ENCODE data around the gene SLC16A3. TPM values are rescaled to one million over a fixed set of nuclear protein-coding genes. Genes with fewer than 3 reads are reported as not detected.

Gene SLC16A3
- total RNA-seq, 2 experiments from 2014 or later: 93.4 to 99.0 TPM

DNA sequence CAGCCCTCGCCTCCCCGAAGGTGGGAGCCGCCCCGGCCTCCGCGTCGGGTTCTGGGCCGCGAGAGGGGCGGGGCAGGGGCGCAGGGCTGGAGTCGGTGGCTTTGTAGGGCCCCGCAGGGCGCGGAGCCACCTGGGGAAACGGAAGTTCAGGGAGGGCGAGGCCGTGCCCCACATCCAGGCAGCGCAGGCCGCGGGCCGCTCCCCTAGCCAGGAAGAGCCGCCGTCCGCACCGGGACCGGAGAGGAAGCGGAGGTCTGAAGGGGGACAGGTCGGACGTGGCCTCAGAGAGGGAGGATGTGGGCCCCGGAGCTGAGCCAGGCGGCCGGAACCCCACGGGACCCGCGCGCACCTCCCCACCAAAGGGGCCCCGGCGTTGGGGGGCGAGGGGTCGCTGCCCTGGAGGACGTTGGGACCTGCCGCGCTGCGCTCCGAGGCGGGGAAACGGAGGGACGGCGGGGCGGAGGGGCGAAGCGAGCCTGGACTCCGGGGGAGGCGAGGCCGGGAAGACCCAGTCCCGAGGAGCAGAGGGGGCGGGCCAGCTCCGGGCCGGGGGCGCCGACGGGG lies 482 bp upstream of the SLC16A3 start:
- Histone ChIP-seq H3K4me1 (ENCODE audit: insufficient read depth, low read length) (peaks cover 50% of the 10 kb centered on the region), H3K9me3 (ENCODE audit: control insufficient read depth in 1 of 2, insufficient read depth in 1 of 2, low read length in 2 of 2) (no peaks in the 10 kb centered on the region), H3K27ac (ENCODE audit: low read depth in 1 of 2, low read length in 2 of 2) (peak overlapping the region; percentile 64 to 65), H3K27me3 (ENCODE audit: control insufficient read depth in 1 of 2, insufficient read depth in 2 of 2, low read length in 2 of 2) (no peaks in the 10 kb centered on the region), H3K4me3 (ENCODE audit: low read length) (peak overlapping the region; percentile 59), H3K36me3 (ENCODE audit: insufficient read depth, low read length) (no peaks in the 10 kb centered on the region)
- ATAC-seq (ENCODE audit: poor library complexity) (peak; percentile 62), DNase-seq (peak in 11 of 14 experiments; percentile 48 to 86 (median 64))
- POLR2A ChIA-PET: interaction anchor here (0.8 to 2.3 kb wide), 9 partner anchors 12 to 191 kb away, joined by 3 to 17 read pairs (median 3); partner anchors contain the start of gene DCXR
- no peaks in the 10 kb centered on the region for H3K27me3 Mint-ChIP-seq
- CTCF ChIA-PET: interaction anchor here (1.0 kb wide), 1 partner anchor 22 kb away, joined by 6 read pairs; no protein-coding TSS in a partner anchor
- H3K9me3 Mint-ChIP-seq: no peaks in the 10 kb centered on the region
- no peaks in the 10 kb centered on the region for H3K36me3 Mint-ChIP-seq (ENCODE audit: low read depth)
- peak overlapping the region; percentile 86 for H3K27ac Mint-ChIP-seq
- TF ChIP-seq, protein P1, sequence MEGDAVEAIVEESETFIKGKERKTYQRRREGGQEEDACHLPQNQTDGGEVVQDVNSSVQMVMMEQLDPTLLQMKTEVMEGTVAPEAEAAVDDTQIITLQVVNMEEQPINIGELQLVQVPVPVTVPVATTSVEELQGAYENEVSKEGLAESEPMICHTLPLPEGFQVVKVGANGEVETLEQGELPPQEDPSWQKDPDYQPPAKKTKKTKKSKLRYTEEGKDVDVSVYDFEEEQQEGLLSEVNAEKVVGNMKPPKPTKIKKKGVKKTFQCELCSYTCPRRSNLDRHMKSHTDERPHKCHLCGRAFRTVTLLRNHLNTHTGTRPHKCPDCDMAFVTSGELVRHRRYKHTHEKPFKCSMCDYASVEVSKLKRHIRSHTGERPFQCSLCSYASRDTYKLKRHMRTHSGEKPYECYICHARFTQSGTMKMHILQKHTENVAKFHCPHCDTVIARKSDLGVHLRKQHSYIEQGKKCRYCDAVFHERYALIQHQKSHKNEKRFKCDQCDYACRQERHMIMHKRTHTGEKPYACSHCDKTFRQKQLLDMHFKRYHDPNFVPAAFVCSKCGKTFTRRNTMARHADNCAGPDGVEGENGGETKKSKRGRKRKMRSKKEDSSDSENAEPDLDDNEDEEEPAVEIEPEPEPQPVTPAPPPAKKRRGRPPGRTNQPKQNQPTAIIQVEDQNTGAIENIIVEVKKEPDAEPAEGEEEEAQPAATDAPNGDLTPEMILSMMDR (IDR thresholded peaks at IDR 0.05): no peak
- intact Hi-C loops (cut with DNase I, micrococcal nuclease): no loop called here
- peaks cover 18% of the 10 kb centered on the region for H3K4me1 Mint-ChIP-seq (ENCODE audit: low read depth)
- peak overlapping the region; percentile 92 for H3K4me3 Mint-ChIP-seq

DNA sequence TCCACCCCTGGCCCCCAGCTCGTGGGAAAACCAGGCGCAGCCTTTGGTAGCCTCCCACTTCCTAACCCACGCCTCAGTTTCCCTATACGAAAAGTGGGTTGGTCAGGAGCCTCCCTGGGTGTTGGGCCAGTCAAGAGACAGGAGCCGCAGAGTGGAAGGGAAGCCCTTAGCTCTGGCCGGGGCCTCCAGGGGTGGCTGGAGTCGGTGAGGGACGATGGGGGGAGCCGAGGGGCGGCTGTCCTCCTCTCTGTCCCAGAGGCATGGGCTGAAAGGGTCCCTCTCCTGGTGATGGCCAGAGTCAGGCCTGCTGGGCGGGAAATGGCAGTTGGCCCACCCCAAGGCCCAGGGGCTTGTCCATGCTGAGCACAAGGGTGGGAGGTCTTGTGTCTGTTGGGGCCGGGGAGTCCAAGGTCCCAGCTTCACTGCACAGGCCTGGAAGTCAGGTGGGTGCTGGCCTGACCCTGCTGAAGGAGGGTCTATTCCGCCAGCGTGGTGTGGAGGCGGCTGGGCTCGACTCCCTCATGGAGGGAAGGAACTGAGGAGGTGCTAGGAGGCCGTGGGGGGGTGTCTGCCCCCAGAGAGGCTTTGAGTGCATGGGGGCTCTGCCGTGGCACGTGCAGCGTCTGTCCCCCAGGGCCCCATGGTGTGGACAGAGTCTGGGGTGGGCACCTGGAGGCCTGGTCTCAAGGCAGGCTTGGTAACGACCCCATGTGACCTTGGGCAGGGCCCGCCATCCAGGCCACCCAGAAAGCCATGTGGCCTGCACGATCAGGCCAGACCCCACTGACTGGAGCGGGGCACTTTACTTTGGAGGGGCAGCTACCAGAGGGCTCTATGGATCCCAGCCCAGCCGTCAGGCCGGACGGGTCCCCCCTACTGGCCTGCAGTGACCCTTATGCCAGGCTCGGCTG lies 1.1 kb downstream of the SLC16A3 start:
- intact Hi-C loops (cut with DNase I, micrococcal nuclease): loop anchor here in 1 of 2 experiments (10.0 kb wide), 2 partner anchors 65 to 195 kb away; partner anchors contain the start of genes DCXR and RAC3
- Mint-ChIP-seq H3K27me3 (no peaks in the 10 kb centered on the region), H3K4me1 (ENCODE audit: low read depth) (peaks cover 21% of the 10 kb centered on the region), H3K9me3 (no peaks in the 10 kb centered on the region), H3K36me3 (ENCODE audit: low read depth) (no peaks in the 10 kb centered on the region), H3K27ac (peak overlapping the region; percentile 84), H3K4me3 (peak overlapping the region; percentile 87)
- H3K27me3 ChIP-seq (ENCODE audit: control insufficient read depth in 1 of 2, insufficient read depth in 2 of 2, low read length in 2 of 2): no peaks in the 10 kb centered on the region
- H3K4me1 ChIP-seq (ENCODE audit: insufficient read depth, low read length): peaks cover 53% of the 10 kb centered on the region
- H3K27ac ChIP-seq (ENCODE audit: low read depth in 1 of 2, low read length in 2 of 2): no peak overlapping the region
- DNase-seq (peak in 2 of 14 experiments; percentile 18 to 49), ATAC-seq (ENCODE audit: poor library complexity) (no peak)
- no peaks in the 10 kb centered on the region for H3K36me3 ChIP-seq (ENCODE audit: insufficient read depth, low read length)
- ChIA-PET CTCF (no interaction called here), POLR2A (interaction anchor here (0.7 to 2.3 kb wide), 7 partner anchors 18 to 88 kb away, joined by 3 to 17 read pairs (median 5); partner anchors contain the start of gene CD7)
- H3K9me3 ChIP-seq (ENCODE audit: control insufficient read depth in 1 of 2, insufficient read depth in 1 of 2, low read length in 2 of 2): no peaks in the 10 kb centered on the region
- TF ChIP-seq, protein P1 (IDR thresholded peaks at IDR 0.05): no peak
- H3K4me3 ChIP-seq (ENCODE audit: low read length): peak overlapping the region; percentile 48

DNA sequence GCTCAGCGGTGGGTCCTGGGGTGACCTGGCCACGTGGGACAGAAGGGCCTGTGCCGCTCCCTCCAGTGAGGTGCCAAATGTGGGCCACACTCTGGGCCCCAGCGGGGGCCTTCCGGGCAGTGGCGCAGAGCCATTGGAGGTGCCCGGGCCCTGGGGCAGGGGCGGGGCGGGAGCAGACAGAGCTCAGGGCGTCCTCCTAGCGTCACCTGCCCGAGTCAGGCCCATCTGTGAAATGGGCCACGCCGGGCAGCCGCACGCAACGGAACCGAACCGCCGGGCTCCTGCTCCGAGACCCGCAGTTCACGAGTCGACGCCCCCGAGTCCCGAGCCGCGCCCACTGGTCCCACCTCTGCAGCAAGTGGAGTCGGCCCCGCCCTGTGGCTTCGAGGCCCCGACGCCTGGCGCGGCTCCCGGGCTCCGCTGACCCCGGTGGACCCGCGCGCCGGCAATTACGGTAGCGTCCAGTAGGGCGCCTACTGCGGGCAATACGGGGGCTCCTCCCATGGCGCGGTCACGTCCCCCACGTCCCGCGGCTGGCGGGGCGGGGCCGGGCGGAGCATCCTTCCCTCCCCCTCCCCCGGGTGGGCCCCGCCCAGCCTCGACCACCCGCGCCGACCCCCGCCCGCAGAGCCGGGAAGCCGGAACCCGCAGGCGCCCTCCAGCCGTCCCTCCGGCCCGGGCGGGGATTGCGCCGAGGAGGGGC lies 1.9 kb downstream of the SLC16A3 start:
- POLR2A ChIA-PET: interaction anchor here (0.7 to 1.1 kb wide), 3 partner anchors 67 to 87 kb away, joined by 3 to 4 read pairs (median 4); partner anchors contain the start of gene CD7
- no peak overlapping the region for H3K4me3 Mint-ChIP-seq
- no peaks in the 10 kb centered on the region for H3K9me3 Mint-ChIP-seq
- peaks cover 21% of the 10 kb centered on the region for H3K4me1 Mint-ChIP-seq (ENCODE audit: low read depth)
- H3K36me3 ChIP-seq (ENCODE audit: insufficient read depth, low read length): no peaks in the 10 kb centered on the region
- H3K27me3 Mint-ChIP-seq: no peaks in the 10 kb centered on the region
- H3K27me3 ChIP-seq (ENCODE audit: control insufficient read depth in 1 of 2, insufficient read depth in 2 of 2, low read length in 2 of 2): no peaks in the 10 kb centered on the region
- H3K9me3 ChIP-seq (ENCODE audit: control insufficient read depth in 1 of 2, insufficient read depth in 1 of 2, low read length in 2 of 2): no peaks in the 10 kb centered on the region
- H3K27ac Mint-ChIP-seq: peak overlapping the region; percentile 84
- peaks cover 54% of the 10 kb centered on the region for H3K4me1 ChIP-seq (ENCODE audit: insufficient read depth, low read length)
- H3K36me3 Mint-ChIP-seq (ENCODE audit: low read depth): no peaks in the 10 kb centered on the region
- peak overlapping the region in 1 of 2 donors; percentile 38 for H3K27ac ChIP-seq (ENCODE audit: low read depth in 1 of 2, low read length in 2 of 2)
- CTCF ChIA-PET: no interaction called here
- TF ChIP-seq, protein P1 (IDR thresholded peaks at IDR 0.05): no peak
- intact Hi-C loops (cut with DNase I, micrococcal nuclease): loop anchor here in 1 of 2 experiments (10.0 kb wide), 2 partner anchors 64 to 196 kb away; partner anchors contain the start of genes DCXR and RAC3
- DNase-seq: peak in 7 of 14 experiments; percentile 39 to 79 (median 57)
- ATAC-seq (ENCODE audit: poor library complexity): peak; percentile 24
- peak overlapping the region; percentile 48 for H3K4me3 ChIP-seq (ENCODE audit: low read length)
